Body of pancreas (tissue), 4 donors: Measurements from ENCODE around the gene GRM4.

Experiments used
- POLR2A ChIP-seq, 3 donors: fragments of 450-650 bp; IDR thresholded peaks; one replicate each; pipeline ENCODE4 v1.6.1; 2016; ENCODE audit warnings: antibody characterized with exemption in 3 of 3, mild to moderate bottlenecking in 2 of 3
- TF ChIP-seq, protein P1 (sequence below), 7 experiments: fragments of 450-650 bp in 4 of 7; fragments of 200-600 bp in 3 of 7; sonication (generic) in 3 of 7; IDR thresholded peaks; one replicate each; pipeline ENCODE4 v1.5.1; 2016 to 2019; ENCODE audit warnings: antibody characterized with exemption in 7 of 7

DNA sequence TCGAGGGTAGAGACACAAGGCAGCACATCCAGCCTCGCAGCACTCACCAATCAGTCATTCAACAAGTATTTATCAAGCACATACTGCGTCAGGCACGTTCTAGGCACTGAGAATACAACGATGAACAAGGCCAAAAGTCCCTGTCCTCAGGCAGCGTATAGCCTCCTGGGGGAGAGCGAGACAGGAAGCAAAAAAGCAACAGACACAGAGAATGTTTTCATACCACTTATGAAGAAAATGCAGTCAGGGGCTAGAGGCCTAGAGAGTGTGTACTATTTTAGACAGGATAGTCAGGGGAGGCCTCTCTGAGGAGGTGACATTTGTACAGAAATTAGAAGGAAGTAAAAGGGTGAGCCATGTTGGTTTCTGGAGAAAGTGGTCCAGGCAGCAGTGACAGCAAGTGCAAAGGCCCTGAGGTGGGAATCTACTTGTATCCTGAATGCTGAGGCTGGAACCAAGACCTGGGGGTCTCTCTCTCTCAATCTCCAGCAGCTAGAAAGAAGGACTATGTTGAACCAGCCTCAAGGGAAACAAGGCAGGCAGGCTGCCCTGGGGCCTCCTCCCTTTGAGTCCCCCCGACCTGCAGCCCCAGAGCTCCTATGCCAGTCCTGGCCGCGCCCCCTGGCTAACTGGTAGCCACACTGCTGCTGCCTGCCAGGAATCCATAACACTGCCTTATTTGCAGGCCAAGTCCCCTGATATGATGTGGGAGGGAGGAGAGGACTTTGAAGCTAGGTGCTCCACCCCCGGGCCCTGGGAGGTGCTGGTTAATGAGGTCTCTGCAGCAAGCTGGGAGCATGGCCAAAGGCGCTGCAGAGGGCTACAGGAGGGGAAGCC is 151.2 kb downstream of the GRM4 start:
- TF ChIP-seq, protein P1, sequence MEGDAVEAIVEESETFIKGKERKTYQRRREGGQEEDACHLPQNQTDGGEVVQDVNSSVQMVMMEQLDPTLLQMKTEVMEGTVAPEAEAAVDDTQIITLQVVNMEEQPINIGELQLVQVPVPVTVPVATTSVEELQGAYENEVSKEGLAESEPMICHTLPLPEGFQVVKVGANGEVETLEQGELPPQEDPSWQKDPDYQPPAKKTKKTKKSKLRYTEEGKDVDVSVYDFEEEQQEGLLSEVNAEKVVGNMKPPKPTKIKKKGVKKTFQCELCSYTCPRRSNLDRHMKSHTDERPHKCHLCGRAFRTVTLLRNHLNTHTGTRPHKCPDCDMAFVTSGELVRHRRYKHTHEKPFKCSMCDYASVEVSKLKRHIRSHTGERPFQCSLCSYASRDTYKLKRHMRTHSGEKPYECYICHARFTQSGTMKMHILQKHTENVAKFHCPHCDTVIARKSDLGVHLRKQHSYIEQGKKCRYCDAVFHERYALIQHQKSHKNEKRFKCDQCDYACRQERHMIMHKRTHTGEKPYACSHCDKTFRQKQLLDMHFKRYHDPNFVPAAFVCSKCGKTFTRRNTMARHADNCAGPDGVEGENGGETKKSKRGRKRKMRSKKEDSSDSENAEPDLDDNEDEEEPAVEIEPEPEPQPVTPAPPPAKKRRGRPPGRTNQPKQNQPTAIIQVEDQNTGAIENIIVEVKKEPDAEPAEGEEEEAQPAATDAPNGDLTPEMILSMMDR (IDR thresholded peaks at IDR 0.05), result peak in 2 of 7 experiments; percentile 17 to 25
- TF ChIP-seq POLR2A (IDR thresholded peaks at IDR 0.05), result no peak
